A549 (cell line): Measurements from ENCODE around the gene REEP3.

Experiments used
- HDAC2 ChIP-seq: fragments of 200-600 bp; sonication (generic); IDR thresholded peaks from 2 replicates; pipeline ENCODE4 v1.6.1; 2016
- POLR2A ChIP-seq: IDR thresholded peaks from 2 replicates; pipeline ENCODE4 v1.6.1; 2012; ENCODE audit warnings: mild to moderate bottlenecking, low read length
- ZFP36 ChIP-seq: fragments of 450-650 bp; IDR thresholded peaks from 2 replicates; pipeline ENCODE4 v1.6.1; 2014; ENCODE audit warnings: borderline replicate concordance; ENCODE audit not compliant: partially characterized antibody
- TF ChIP-seq, protein P1 (sequence below): fragments of >200 bp; sonication (Bioruptor Twin); formaldehyde crosslinking; IDR thresholded peaks from 3 replicates; pipeline ENCODE4 v1.5.1; 2016
- TF ChIP-seq, protein P2 (sequence below): IDR thresholded peaks from 2 replicates; pipeline ENCODE4 v1.6.1; 2012

DNA sequence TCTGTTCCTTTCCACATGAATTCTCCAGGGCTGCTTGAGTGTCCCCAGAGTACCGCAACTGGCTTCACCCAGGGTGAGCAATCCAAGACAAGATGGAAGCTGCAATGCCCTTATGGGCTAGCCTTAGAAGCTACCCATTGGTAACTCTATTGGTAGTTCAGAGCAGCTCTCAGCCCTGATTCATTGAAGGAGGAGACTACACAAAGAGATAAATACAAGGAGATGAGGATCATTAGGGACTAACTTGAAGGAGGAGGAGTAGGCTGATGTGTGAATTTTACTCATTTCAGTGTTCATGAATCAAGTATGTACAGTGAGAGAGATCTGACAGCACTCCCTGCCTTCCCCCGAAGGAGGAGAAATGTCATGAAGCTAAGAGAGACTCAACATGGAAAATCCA lies 124.0 kb downstream of the REEP3 start:
- TF ChIP-seq HDAC2 (no peak), POLR2A (no peak), ZFP36 (no peak)
- TF ChIP-seq, protein P1, sequence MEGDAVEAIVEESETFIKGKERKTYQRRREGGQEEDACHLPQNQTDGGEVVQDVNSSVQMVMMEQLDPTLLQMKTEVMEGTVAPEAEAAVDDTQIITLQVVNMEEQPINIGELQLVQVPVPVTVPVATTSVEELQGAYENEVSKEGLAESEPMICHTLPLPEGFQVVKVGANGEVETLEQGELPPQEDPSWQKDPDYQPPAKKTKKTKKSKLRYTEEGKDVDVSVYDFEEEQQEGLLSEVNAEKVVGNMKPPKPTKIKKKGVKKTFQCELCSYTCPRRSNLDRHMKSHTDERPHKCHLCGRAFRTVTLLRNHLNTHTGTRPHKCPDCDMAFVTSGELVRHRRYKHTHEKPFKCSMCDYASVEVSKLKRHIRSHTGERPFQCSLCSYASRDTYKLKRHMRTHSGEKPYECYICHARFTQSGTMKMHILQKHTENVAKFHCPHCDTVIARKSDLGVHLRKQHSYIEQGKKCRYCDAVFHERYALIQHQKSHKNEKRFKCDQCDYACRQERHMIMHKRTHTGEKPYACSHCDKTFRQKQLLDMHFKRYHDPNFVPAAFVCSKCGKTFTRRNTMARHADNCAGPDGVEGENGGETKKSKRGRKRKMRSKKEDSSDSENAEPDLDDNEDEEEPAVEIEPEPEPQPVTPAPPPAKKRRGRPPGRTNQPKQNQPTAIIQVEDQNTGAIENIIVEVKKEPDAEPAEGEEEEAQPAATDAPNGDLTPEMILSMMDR = no peak
- TF ChIP-seq, protein P2, sequence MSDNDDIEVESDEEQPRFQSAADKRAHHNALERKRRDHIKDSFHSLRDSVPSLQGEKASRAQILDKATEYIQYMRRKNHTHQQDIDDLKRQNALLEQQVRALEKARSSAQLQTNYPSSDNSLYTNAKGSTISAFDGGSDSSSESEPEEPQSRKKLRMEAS = no peak
